ENCODE results near the gene TRABD2B. TPM values are rescaled to one million over a fixed set of nuclear protein-coding genes. Genes with fewer than 3 reads are reported as not detected.

TRABD2B gene
- total RNA-seq, 1 experiment from 2014 or later: 0.36 TPM

GRCh38 chr1:47745715-47746609 is 251.2 kb downstream of the TRABD2B start:
- Histone ChIP-seq H3K4me1 (no peaks in the 10 kb centered on the region), H3K4me3 (ENCODE audit: low read depth, low read length) (no peak overlapping the region), H3K9me3 (no peaks in the 10 kb centered on the region), H3K27me3 (replicated peaks; ENCODE audit: control insufficient read depth, insufficient read depth, low read length) (no peaks in the 10 kb centered on the region), H3K36me3 (ENCODE audit: control insufficient read depth, insufficient read depth, low read length) (no peaks in the 10 kb centered on the region)
- Mint-ChIP-seq H3K27me3 (ENCODE audit: insufficient read depth, unreplicated experiment) (no peaks in the 10 kb centered on the region), H3K27ac (ENCODE audit: unreplicated experiment) (no peak overlapping the region), H3K9me3 (ENCODE audit: unreplicated experiment) (no peaks in the 10 kb centered on the region), H3K4me1 (ENCODE audit: low read depth, unreplicated experiment) (no peaks in the 10 kb centered on the region), H3K36me3 (ENCODE audit: insufficient read depth, unreplicated experiment) (no peaks in the 10 kb centered on the region), H3K4me3 (ENCODE audit: unreplicated experiment) (no peak overlapping the region)
- POLR2A ChIA-PET: no interaction called here
- TF ChIP-seq CTCF (IDR thresholded peaks at IDR 0.05; ENCODE audit: insufficient read depth in 1 of 2, low read depth in 1 of 2, low read length in 1 of 2, severe bottlenecking in 1 of 2, unreplicated experiment in 1 of 2): no peak
- intact Hi-C loops (cut with micrococcal nuclease; ENCODE audit: unreplicated experiment): no loop called here
- CTCF ChIA-PET: no interaction called here
- BruUV-seq (replicated peaks): no TSS peak
- no peak for DNase-seq

- BruUV-seq (replicated peaks): no TSS peak
- Mint-ChIP-seq H3K9me3 (ENCODE audit: unreplicated experiment) (no peaks in the 10 kb centered on the region), H3K4me1 (ENCODE audit: low read depth, unreplicated experiment) (no peaks in the 10 kb centered on the region), H3K36me3 (ENCODE audit: insufficient read depth, unreplicated experiment) (no peaks in the 10 kb centered on the region), H3K27me3 (ENCODE audit: insufficient read depth, unreplicated experiment) (no peaks in the 10 kb centered on the region), H3K4me3 (ENCODE audit: unreplicated experiment) (no peak overlapping the region), H3K27ac (ENCODE audit: unreplicated experiment) (no peak overlapping the region)
- no peak overlapping the region for H3K4me3 ChIP-seq (ENCODE audit: low read depth, low read length)
- DNase-seq: no peak
- TF ChIP-seq CTCF (IDR thresholded peaks at IDR 0.05; ENCODE audit: insufficient read depth in 1 of 2, low read depth in 1 of 2, low read length in 1 of 2, severe bottlenecking in 1 of 2, unreplicated experiment in 1 of 2): no peak
- H3K36me3 ChIP-seq (ENCODE audit: control insufficient read depth, insufficient read depth, low read length): no peaks in the 10 kb centered on the region
- CTCF ChIA-PET: no interaction called here
- POLR2A ChIA-PET: no interaction called here
- no peaks in the 10 kb centered on the region for H3K4me1 ChIP-seq
- intact Hi-C loops (cut with micrococcal nuclease; ENCODE audit: unreplicated experiment): no loop called here
- H3K27me3 ChIP-seq (replicated peaks; ENCODE audit: control insufficient read depth, insufficient read depth, low read length): no peaks in the 10 kb centered on the region
- H3K9me3 ChIP-seq: no peaks in the 10 kb centered on the region
Measured at GRCh38 chr1:47742890-47743760, 254.1 kb downstream of the TRABD2B start.

GRCh38 chr1:47738560-47739182 is 258.5 kb downstream of the TRABD2B start:
- no peaks in the 10 kb centered on the region for H3K36me3 ChIP-seq (ENCODE audit: control insufficient read depth, insufficient read depth, low read length)
- no peak overlapping the region for H3K4me3 ChIP-seq (ENCODE audit: low read depth, low read length)
- intact Hi-C loops (cut with micrococcal nuclease; ENCODE audit: unreplicated experiment): loop anchor here (1.0 to 5.0 kb wide), 3 partner anchors 17 to 324 kb away; no protein-coding TSS in a partner anchor
- H3K4me1 ChIP-seq: no peaks in the 10 kb centered on the region
- Mint-ChIP-seq H3K27me3 (ENCODE audit: insufficient read depth, unreplicated experiment) (no peaks in the 10 kb centered on the region), H3K9me3 (ENCODE audit: unreplicated experiment) (no peaks in the 10 kb centered on the region), H3K4me3 (ENCODE audit: unreplicated experiment) (no peak overlapping the region), H3K27ac (ENCODE audit: unreplicated experiment) (no peak overlapping the region), H3K36me3 (ENCODE audit: insufficient read depth, unreplicated experiment) (no peaks in the 10 kb centered on the region), H3K4me1 (ENCODE audit: low read depth, unreplicated experiment) (no peaks in the 10 kb centered on the region)
- H3K27me3 ChIP-seq (replicated peaks; ENCODE audit: control insufficient read depth, insufficient read depth, low read length): no peaks in the 10 kb centered on the region
- DNase-seq: peak; percentile 46 to 69
- no TSS peak for BruUV-seq (replicated peaks)
- peak; percentile 65 to 82 for TF ChIP-seq CTCF (IDR thresholded peaks at IDR 0.05; ENCODE audit: insufficient read depth in 1 of 2, low read depth in 1 of 2, low read length in 1 of 2, severe bottlenecking in 1 of 2, unreplicated experiment in 1 of 2)
- H3K9me3 ChIP-seq: no peaks in the 10 kb centered on the region
- ChIA-PET POLR2A (no interaction called here), CTCF (interaction anchor here (0.6 to 1.6 kb wide), 5 partner anchors 9 to 301 kb away, joined by 3 to 5 read pairs (median 4); partner anchors contain the start of gene FOXD2)
